Stimulated activated CD8-positive, alpha-beta memory T cell treated with anti-CD3 and anti-CD28 coated beads, Interleukin-7, amount 100 ng/mL, for 4 hours (primary cell): ENCODE results near the gene NR0B2.
A peak's percentile ranks its signal among the peaks of the same experiment; 100 is the strongest.
"Not testable (repeated sequence)": the region's sequence is repeated elsewhere in the genome, so short reads cannot be mapped to it uniquely, and the experiment has no call there.

Experiments
- DNase-seq, 2 donors: peaks; one replicate each; pipeline ENCODE4 v3.0.0-alpha.2; 2020; ENCODE audit warnings: low read depth in 2 of 2

The NR0B2 gene

GRCh38 chr1:26913754-26914619, at the start of gene NR0B2:
Gene NR0B2, minus strand, starts transcription at chr1:26913975. Its CDS starts 35 bp downstream, at chr1:26913940.
- DNase-seq = no peak

- DNase-seq = no peak
Observed at GRCh38 chr1:26961826-26962225, 48.1 kb upstream of the NR0B2 start.

- no peak for DNase-seq
Observed at GRCh38 chr1:26960625-26960966, 46.8 kb upstream of the NR0B2 start.

GRCh38 chr1:26959722-26960624, 46.2 kb upstream of the NR0B2 start, which contains the start of gene KDF1:
Gene KDF1, minus strand, starts transcription at chr1:26960468. Its CDS starts 8,088 bp downstream, at chr1:26952380.
- DNase-seq = peak; percentile 13 to 44

- no peak for DNase-seq
Observed at GRCh38 chr1:26959270-26959669, 45.5 kb upstream of the NR0B2 start.

- DNase-seq = no peak
Observed at GRCh38 chr1:26957306-26957705, 43.5 kb upstream of the NR0B2 start.

- DNase-seq = no peak
Observed at GRCh38 chr1:26956321-26956720, 42.5 kb upstream of the NR0B2 start.

GRCh38 chr1:26953374-26953773, 39.6 kb upstream of the NR0B2 start:
- DNase-seq = no peak

GRCh38 chr1:26951821-26952497, 38.2 kb upstream of the NR0B2 start:
- no peak for DNase-seq

- no peak for DNase-seq
Observed at GRCh38 chr1:26951216-26951615, 37.4 kb upstream of the NR0B2 start.

GRCh38 chr1:26950602-26951001, 36.8 kb upstream of the NR0B2 start:
- DNase-seq = no peak

- no peak for DNase-seq
Observed at GRCh38 chr1:26949926-26950319, 36.1 kb upstream of the NR0B2 start.

GRCh38 chr1:26949266-26949925, 35.6 kb upstream of the NR0B2 start:
- no peak for DNase-seq

- not testable (repeated sequence) for DNase-seq
Observed at GRCh38 chr1:26948725-26949057, 34.9 kb upstream of the NR0B2 start.

- no peak for DNase-seq
Observed at GRCh38 chr1:26946270-26946669, 32.5 kb upstream of the NR0B2 start.

- no peak for DNase-seq
Observed at GRCh38 chr1:26945728-26946127, 32.0 kb upstream of the NR0B2 start.

GRCh38 chr1:26945138-26945537, 31.4 kb upstream of the NR0B2 start:
- no peak for DNase-seq

GRCh38 chr1:26942656-26943055, 28.9 kb upstream of the NR0B2 start:
- DNase-seq = no peak

GRCh38 chr1:26941311-26941710, 27.5 kb upstream of the NR0B2 start:
- DNase-seq = no peak

GRCh38 chr1:26938659-26939025, 24.9 kb upstream of the NR0B2 start:
- no peak for DNase-seq

GRCh38 chr1:26938004-26938658, 24.4 kb upstream of the NR0B2 start:
- DNase-seq = no peak
